WTC11 (cell line): ENCODE data around the gene ZNF433. TPM values are rescaled to one million over a fixed set of nuclear protein-coding genes. Genes with fewer than 3 reads are reported as not detected.
"Not testable (repeated sequence)": the region's sequence is repeated elsewhere in the genome, so short reads cannot be mapped to it uniquely, and the experiment has no call there.

Experiments used
- ATAC-seq: fragments of 200-7000 bp; cut with Tn5 transposase; 2 replicates; pipeline ENCODE4 v1.10.0; 2021; ENCODE audit warnings: mild to moderate bottlenecking, moderate library complexity
- CTCF ChIA-PET: fragments of 300-600 bp; sonication (Branson Sonifier 250); formaldehyde crosslinking; loops from one replicate; lab custom pipeline; 2021; ENCODE audit warnings: antibody characterized with exemption; lab: Charles Lee
- POLR2A ChIA-PET: fragments of 350-600 bp; sonication (Branson Sonifier 250); formaldehyde crosslinking; loops from one replicate; lab custom pipeline; 2021; ENCODE audit warnings: antibody characterized with exemption; lab: Charles Lee
- DNase-seq: peaks from one replicate; pipeline ENCODE4 v3.0.0; 2021; ENCODE audit warnings: low spot score
- H3K27ac Mint-ChIP-seq: 2 replicates; pipeline ENCODE4 v1.8.0; 2021; ENCODE audit warnings: mixed read lengths
- H3K27me3 Mint-ChIP-seq: 2 replicates; pipeline ENCODE4 v1.8.0; 2021; ENCODE audit warnings: low read depth, mild to moderate bottlenecking, moderate library complexity, mixed read lengths
- H3K36me3 Mint-ChIP-seq: 2 replicates; pipeline ENCODE4 v1.8.0; 2021; ENCODE audit warnings: mixed read lengths
- H3K4me1 Mint-ChIP-seq: 2 replicates; pipeline ENCODE4 v1.8.0; 2022; ENCODE audit warnings: mixed read lengths
- H3K4me3 Mint-ChIP-seq: 2 replicates; pipeline ENCODE4 v1.8.0; 2021; ENCODE audit warnings: mild to moderate bottlenecking, moderate library complexity, mixed read lengths
- H3K9me3 Mint-ChIP-seq: 2 replicates; pipeline ENCODE4 v1.8.0; 2021; ENCODE audit warnings: mixed read lengths
- FOXP1 ChIP-seq: sonication (generic); formaldehyde crosslinking; IDR thresholded peaks from 2 replicates; pipeline ENCODE4 v1.8.0; 2022; ENCODE audit warnings: missing genetic modification reagents, mild to moderate bottlenecking, moderate library complexity, borderline replicate concordance
- IRF2 ChIP-seq: sonication (generic); formaldehyde crosslinking; IDR thresholded peaks from 2 replicates; pipeline ENCODE4 v1.8.0; 2022; ENCODE audit warnings: low read depth, missing genetic modification reagents, borderline replicate concordance
- JAZF1 ChIP-seq: fragments of 250-450 bp; sonication (Bioruptor Pico); IDR thresholded peaks from 2 replicates; pipeline ENCODE4 v1.9.0; 2021; ENCODE audit warnings: moderate library complexity, mild to moderate bottlenecking, inconsistent platforms
- KAT7 ChIP-seq: sonication (generic); formaldehyde crosslinking; IDR thresholded peaks from 2 replicates; pipeline ENCODE4 v1.8.1; 2023; ENCODE audit warnings: missing genetic modification reagents, mild to moderate bottlenecking, borderline replicate concordance
- NFATC4 ChIP-seq: fragments of 250-450 bp; sonication (Bioruptor Pico); IDR thresholded peaks from 2 replicates; pipeline ENCODE4 v1.9.0; 2021; ENCODE audit warnings: mild to moderate bottlenecking
- PREB ChIP-seq: sonication (generic); formaldehyde crosslinking; IDR thresholded peaks from 2 replicates; pipeline ENCODE4 v1.8.1; 2022; ENCODE audit warnings: mild to moderate bottlenecking, missing genetic modification reagents, moderate library complexity, borderline replicate concordance
- PRRX2 ChIP-seq: fragments of 250-450 bp; sonication (Bioruptor Pico); IDR thresholded peaks from 2 replicates; pipeline ENCODE4 v1.8.0; 2021; ENCODE audit warnings: mild to moderate bottlenecking
- RORB ChIP-seq: fragments of 250-450 bp; sonication (Bioruptor Pico); IDR thresholded peaks from 2 replicates; pipeline ENCODE4 v1.9.0; 2021; ENCODE audit warnings: mild to moderate bottlenecking
- SOX15 ChIP-seq: fragments of 250-450 bp; sonication (Bioruptor Pico); IDR thresholded peaks from 2 replicates; pipeline ENCODE4 v1.9.0; 2021; ENCODE audit warnings: mild to moderate bottlenecking
- TCF7 ChIP-seq: sonication (generic); formaldehyde crosslinking; IDR thresholded peaks from 2 replicates; pipeline ENCODE4 v1.8.0; 2022; ENCODE audit warnings: mild to moderate bottlenecking, low read depth, missing genetic modification reagents, moderate library complexity
- TP53 ChIP-seq: sonication (generic); formaldehyde crosslinking; IDR thresholded peaks from 2 replicates; pipeline ENCODE4 v1.8.1; 2023; ENCODE audit warnings: mild to moderate bottlenecking, missing genetic modification reagents
- USF1 ChIP-seq: sonication (generic); formaldehyde crosslinking; IDR thresholded peaks from 2 replicates; pipeline ENCODE4 v1.8.0; 2022; ENCODE audit warnings: mild to moderate bottlenecking, missing genetic modification reagents
- ZBTB43 ChIP-seq: sonication (generic); formaldehyde crosslinking; IDR thresholded peaks from 2 replicates; pipeline ENCODE4 v1.8.1; 2023; ENCODE audit warnings: mild to moderate bottlenecking, missing genetic modification reagents
- ZNF232 ChIP-seq: sonication (generic); formaldehyde crosslinking; IDR thresholded peaks from 2 replicates; pipeline ENCODE4 v1.8.0; 2022; ENCODE audit warnings: mild to moderate bottlenecking, missing genetic modification reagents
- total RNA-seq: library from RNA; stranded (reverse); gene quantifications from 3 replicates; pipeline ENCODE4 v1.2.3, GENCODE V29; 2021
- TF ChIP-seq, protein P1 (sequence below): sonication (generic); formaldehyde crosslinking; IDR thresholded peaks from 2 replicates; pipeline ENCODE4 v1.8.0; 2023; ENCODE audit warnings: missing genetic modification reagents
- TF ChIP-seq, protein P2 (sequence below): fragments of 250-450 bp; sonication (Bioruptor Pico); conservative IDR thresholded peaks from 2 replicates; pipeline ENCODE4 v1.9.0; 2021; ENCODE audit warnings: mild to moderate bottlenecking
- TF ChIP-seq, protein P3 (sequence below): sonication (generic); formaldehyde crosslinking; IDR thresholded peaks from 2 replicates; pipeline ENCODE4 v1.8.1; 2023; ENCODE audit warnings: mild to moderate bottlenecking, missing genetic modification reagents, moderate library complexity

ZNF433 gene
- total RNA-seq, 1 experiment from 2014 or later, result 2.9 TPM

DNA sequence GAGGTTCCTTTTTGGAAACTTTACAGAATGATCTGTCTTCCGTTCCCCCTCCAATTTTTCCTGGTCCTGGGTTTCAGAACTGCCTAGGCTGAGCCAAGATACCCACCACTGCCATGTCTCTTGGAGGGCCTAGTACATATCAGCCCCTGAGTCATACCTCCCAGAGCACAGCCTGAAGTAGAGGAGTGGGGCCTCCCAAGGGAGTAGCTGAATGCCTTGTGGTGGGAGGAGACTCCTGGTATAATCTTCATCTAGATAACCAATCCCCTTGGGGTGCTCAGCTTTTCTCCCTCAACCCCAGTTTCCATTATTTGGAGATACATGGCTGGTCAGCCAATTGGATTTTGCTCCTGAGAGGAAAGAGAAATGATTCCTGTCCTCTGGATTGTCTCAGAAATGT lies 40.3 kb downstream of the ZNF433 start:
- Mint-ChIP-seq H3K27ac (peak overlapping the region; percentile 46; the same call in 1 of the 2 replicates), H3K36me3 (peaks cover 23% of the 10 kb centered on the region), H3K4me3 (no peak overlapping the region), H3K4me1 (peaks cover 34% of the 10 kb centered on the region), H3K9me3 (0 out of 2 replicates have a peak, but pooled peaks cover 3% of the 10 kb centered on the region), H3K27me3 (no peaks in the 10 kb centered on the region)
- TF ChIP-seq, protein P1, sequence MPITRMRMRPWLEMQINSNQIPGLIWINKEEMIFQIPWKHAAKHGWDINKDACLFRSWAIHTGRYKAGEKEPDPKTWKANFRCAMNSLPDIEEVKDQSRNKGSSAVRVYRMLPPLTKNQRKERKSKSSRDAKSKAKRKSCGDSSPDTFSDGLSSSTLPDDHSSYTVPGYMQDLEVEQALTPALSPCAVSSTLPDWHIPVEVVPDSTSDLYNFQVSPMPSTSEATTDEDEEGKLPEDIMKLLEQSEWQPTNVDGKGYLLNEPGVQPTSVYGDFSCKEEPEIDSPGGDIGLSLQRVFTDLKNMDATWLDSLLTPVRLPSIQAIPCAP (CRISPR knock-in tag), result no peak
- TF ChIP-seq TP53 (CRISPR knock-in tag) (no peak), KAT7 (no peak), PREB (CRISPR knock-in tag) (no peak), ZNF232 (no peak), FOXP1 (CRISPR knock-in tag) (no peak), ZBTB43 (CRISPR knock-in tag) (no peak), RORB (no peak)
- TF ChIP-seq, protein P2, sequence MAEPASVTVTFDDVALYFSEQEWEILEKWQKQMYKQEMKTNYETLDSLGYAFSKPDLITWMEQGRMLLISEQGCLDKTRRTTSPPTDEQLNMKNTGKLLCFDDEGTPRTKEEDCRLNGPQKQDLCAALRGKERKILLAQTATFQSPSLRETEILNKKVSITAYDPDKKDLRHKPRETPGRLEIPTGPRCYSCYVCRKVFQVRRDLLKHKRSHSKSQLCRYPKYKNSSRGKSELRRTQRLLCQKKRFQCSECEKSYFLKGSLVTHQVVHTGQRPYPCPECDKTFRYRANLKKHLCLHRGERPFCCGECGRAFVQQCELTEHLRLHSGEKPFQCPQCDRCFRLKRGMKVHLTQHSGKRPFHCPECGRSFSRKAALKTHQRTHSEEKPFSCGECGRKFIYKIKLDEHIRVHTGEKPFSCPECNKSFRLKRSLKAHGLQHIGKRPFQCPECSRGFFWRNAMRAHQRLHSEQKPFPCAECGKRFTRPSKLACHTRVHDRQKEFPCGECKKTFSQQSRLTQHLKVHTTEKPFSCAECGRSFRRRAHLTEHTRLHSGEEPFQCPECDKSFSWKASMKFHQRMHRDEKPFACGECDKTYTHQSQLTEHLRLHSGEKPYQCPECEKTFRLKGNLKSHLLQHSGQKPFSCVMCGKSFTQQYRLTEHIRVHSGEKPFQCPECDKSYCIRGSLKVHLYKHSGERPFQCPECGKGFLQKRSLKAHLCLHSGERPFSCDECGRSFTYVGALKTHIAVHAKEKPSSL (CRISPR knock-in tag), result no peak
- ChIA-PET CTCF (interaction anchor here (0.6 to 2.4 kb wide), 4 partner anchors 10 to 137 kb away, joined by 3 to 8 read pairs (median 3); no protein-coding TSS in a partner anchor), POLR2A (no interaction called here)
- ATAC-seq (peak; percentile 64), DNase-seq (no peak)

- DNase-seq, H3K27me3 Mint-ChIP-seq, H3K9me3 Mint-ChIP-seq, ATAC-seq, POLR2A ChIA-PET, H3K4me3 Mint-ChIP-seq: not testable (repeated sequence)
- Mint-ChIP-seq H3K27ac (peak overlapping the region; percentile 42), H3K36me3 (peaks cover 18% of the 10 kb centered on the region), H3K4me1 (peaks cover 29% of the 10 kb centered on the region)
- CTCF ChIA-PET, result interaction anchor here (1.3 to 1.7 kb wide), 2 partner anchors 27 to 112 kb away, joined by 4 read pairs; partner anchors contain the start of gene ZNF763
Observed at GRCh38 chr19:11991921-11992320, 43.6 kb downstream of the ZNF433 start.

GRCh38 chr19:11989112-11989456 lies 46.4 kb downstream of the ZNF433 start:
- no peaks in the 10 kb centered on the region for H3K27me3 Mint-ChIP-seq
- ChIA-PET CTCF (interaction anchor here (0.6 to 7.1 kb wide), 24 partner anchors 11 to 191 kb away, joined by 3 to 100 read pairs (median 4); partner anchors contain the start of genes ZNF20, ZNF433, ZNF439 and ZNF491), POLR2A (interaction anchor here (0.8 to 2.7 kb wide), 7 partner anchors 8 to 151 kb away, joined by 4 to 18 read pairs (median 7); partner anchors contain the start of genes ZNF20, ZNF433, ZNF69 and ZNF700)
- H3K27ac Mint-ChIP-seq, result no peak overlapping the region
- peak overlapping the region; percentile 98 for H3K4me3 Mint-ChIP-seq
- no peak for ATAC-seq
- no peak for DNase-seq
- peaks cover 3% of the 10 kb centered on the region; the same call in 1 of the 2 replicates for H3K9me3 Mint-ChIP-seq
- H3K36me3 Mint-ChIP-seq, result peaks cover 18% of the 10 kb centered on the region
- no peak for TF ChIP-seq IRF2
- TF ChIP-seq, protein P3, sequence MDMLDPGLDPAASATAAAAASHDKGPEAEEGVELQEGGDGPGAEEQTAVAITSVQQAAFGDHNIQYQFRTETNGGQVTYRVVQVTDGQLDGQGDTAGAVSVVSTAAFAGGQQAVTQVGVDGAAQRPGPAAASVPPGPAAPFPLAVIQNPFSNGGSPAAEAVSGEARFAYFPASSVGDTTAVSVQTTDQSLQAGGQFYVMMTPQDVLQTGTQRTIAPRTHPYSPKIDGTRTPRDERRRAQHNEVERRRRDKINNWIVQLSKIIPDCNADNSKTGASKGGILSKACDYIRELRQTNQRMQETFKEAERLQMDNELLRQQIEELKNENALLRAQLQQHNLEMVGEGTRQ (CRISPR knock-in tag), result no peak
- TF ChIP-seq JAZF1, result no peak
- TF ChIP-seq TCF7 (CRISPR knock-in tag), result no peak
- no peak for TF ChIP-seq USF1 (CRISPR knock-in tag)
- TF ChIP-seq SOX15, result no peak
- no peak for TF ChIP-seq NFATC4
- TF ChIP-seq PRRX2 (CRISPR knock-in tag), result no peak
- peaks cover 37% of the 10 kb centered on the region for H3K4me1 Mint-ChIP-seq
